Upper lobe of left lung (tissue), 4 donors: Measurements from ENCODE around the gene RBM20.

Source experiments
- EP300 ChIP-seq, 4 donors: sonication (generic); formaldehyde crosslinking; IDR thresholded peaks; one replicate each; pipeline ENCODE4 v1.5.1; 2017; ENCODE audit warnings: antibody characterized with exemption in 4 of 4, control low read depth in 2 of 4
- POLR2A ChIP-seq, 4 donors: fragments of 450-650 bp; IDR thresholded peaks; one replicate each; pipeline ENCODE4 v1.5.1; 2016 to 2017; ENCODE audit warnings: antibody characterized with exemption in 4 of 4, mild to moderate bottlenecking in 2 of 4
- POLR2AphosphoS5 ChIP-seq, 2 donors: sonication (generic); formaldehyde crosslinking; IDR thresholded peaks; one replicate each; pipeline ENCODE4 v1.5.1; 2017; ENCODE audit warnings: antibody characterized with exemption in 2 of 2
- TF ChIP-seq, protein P1 (sequence below), 6 experiments: fragments of 450-650 bp in 4 of 6; fragments of 200-600 bp in 2 of 6; sonication (generic) in 2 of 6; IDR thresholded peaks; one replicate each; pipeline ENCODE4 v1.5.1; 2016 to 2019; ENCODE audit warnings: antibody characterized with exemption in 6 of 6

DNA sequence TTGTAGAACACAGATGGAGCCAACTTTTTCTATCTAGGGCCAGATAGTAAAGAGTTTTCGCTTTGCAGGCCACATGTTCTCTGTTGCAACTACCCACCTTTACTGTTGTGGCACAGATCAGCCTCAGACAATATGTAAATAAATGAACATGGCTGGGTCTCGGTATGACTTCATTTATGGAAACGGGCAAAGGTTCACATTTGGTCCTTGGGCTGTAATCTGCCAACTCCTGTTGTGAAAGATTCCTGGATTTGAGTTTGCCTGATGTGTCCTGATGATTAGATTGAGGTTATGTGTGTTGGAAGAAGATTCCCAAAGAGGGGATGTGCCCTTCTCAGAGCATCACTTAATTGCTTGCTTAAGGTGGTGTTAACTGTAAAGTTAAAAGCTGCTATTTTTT is 38.2 kb downstream of the RBM20 start:
- TF ChIP-seq, protein P1, sequence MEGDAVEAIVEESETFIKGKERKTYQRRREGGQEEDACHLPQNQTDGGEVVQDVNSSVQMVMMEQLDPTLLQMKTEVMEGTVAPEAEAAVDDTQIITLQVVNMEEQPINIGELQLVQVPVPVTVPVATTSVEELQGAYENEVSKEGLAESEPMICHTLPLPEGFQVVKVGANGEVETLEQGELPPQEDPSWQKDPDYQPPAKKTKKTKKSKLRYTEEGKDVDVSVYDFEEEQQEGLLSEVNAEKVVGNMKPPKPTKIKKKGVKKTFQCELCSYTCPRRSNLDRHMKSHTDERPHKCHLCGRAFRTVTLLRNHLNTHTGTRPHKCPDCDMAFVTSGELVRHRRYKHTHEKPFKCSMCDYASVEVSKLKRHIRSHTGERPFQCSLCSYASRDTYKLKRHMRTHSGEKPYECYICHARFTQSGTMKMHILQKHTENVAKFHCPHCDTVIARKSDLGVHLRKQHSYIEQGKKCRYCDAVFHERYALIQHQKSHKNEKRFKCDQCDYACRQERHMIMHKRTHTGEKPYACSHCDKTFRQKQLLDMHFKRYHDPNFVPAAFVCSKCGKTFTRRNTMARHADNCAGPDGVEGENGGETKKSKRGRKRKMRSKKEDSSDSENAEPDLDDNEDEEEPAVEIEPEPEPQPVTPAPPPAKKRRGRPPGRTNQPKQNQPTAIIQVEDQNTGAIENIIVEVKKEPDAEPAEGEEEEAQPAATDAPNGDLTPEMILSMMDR (IDR thresholded peaks at IDR 0.05), result no peak
- no peak for TF ChIP-seq POLR2AphosphoS5 (IDR thresholded peaks at IDR 0.05)
- TF ChIP-seq EP300 (IDR thresholded peaks at IDR 0.05), result no peak
- TF ChIP-seq POLR2A (IDR thresholded peaks at IDR 0.05), result no peak
